ENCODE results near the gene LRFN2. TPM values are rescaled to one million over a fixed set of nuclear protein-coding genes. Genes with fewer than 3 reads are reported as not detected.

LRFN2 gene
- total and polyA plus RNA-seq, 12 donors = not detected

- peaks cover 0 to 39% (median 15%) of the 10 kb centered on the region in 7 donors for H3K27me3 ChIP-seq
- H3K9me3 ChIP-seq = peaks cover 0 to 9% (median 0%) of the 10 kb centered on the region in 11 donors
- no peak for ATAC-seq
- no peak overlapping the region for H3K4me3 ChIP-seq
- WGBS, 2 donors = 77 to 78% methylated on average over 3 of the region's 3 CpGs
- H3K27ac ChIP-seq = no peak overlapping the region
- no peak for DNase-seq
- intact Hi-C loops (cut with DNase I) = no loop called here
- no peak for TF ChIP-seq CTCF (IDR thresholded peaks at IDR 0.05)
- H3K4me1 ChIP-seq = no peaks in the 10 kb centered on the region
- H3K36me3 ChIP-seq = no peaks in the 10 kb centered on the region
Measured at GRCh38 chr6:40461643-40462042, 125.5 kb downstream of the LRFN2 start.

GRCh38 chr6:40460380-40460779, 126.8 kb downstream of the LRFN2 start:
- Histone ChIP-seq H3K9me3 (peaks cover 0 to 8% (median 0%) of the 10 kb centered on the region in 11 donors), H3K27ac (no peak overlapping the region), H3K27me3 (peaks cover 0 to 36% (median 12%) of the 10 kb centered on the region in 7 donors), H3K36me3 (no peaks in the 10 kb centered on the region), H3K4me3 (no peak overlapping the region), H3K4me1 (no peaks in the 10 kb centered on the region)
- ATAC-seq (no peak), DNase-seq (no peak)
- no peak for TF ChIP-seq CTCF (IDR thresholded peaks at IDR 0.05)
- 65 to 72% methylated on average over 1 of the region's 1 CpG for WGBS, 2 donors
- intact Hi-C loops (cut with DNase I) = no loop called here

- TF ChIP-seq CTCF (IDR thresholded peaks at IDR 0.05) = no peak
- DNase-seq = no peak
- no peaks in the 10 kb centered on the region for H3K36me3 ChIP-seq
- WGBS, 2 donors = 82 to 85% methylated on average over 1 of the region's 1 CpG
- H3K4me1 ChIP-seq = no peaks in the 10 kb centered on the region
- no peak for ATAC-seq
- H3K27ac ChIP-seq = no peak overlapping the region
- peaks cover 0 to 54% (median 22%) of the 10 kb centered on the region in 7 donors for H3K27me3 ChIP-seq
- intact Hi-C loops (cut with DNase I) = no loop called here
- H3K9me3 ChIP-seq = no peaks in the 10 kb centered on the region
- H3K4me3 ChIP-seq = no peak overlapping the region
Measured at GRCh38 chr6:40457261-40457660, 129.9 kb downstream of the LRFN2 start.

GRCh38 chr6:40456390-40457013, 130.7 kb downstream of the LRFN2 start:
- intact Hi-C loops (cut with DNase I) = no loop called here
- no peak for ATAC-seq

More at GRCh38 chr6:40456390-40457013, 130.7 kb downstream of the LRFN2 start:
- no peak for TF ChIP-seq CTCF (IDR thresholded peaks at IDR 0.05)
- DNase-seq = no peak
- Histone ChIP-seq H3K36me3 (no peaks in the 10 kb centered on the region), H3K27me3 (peaks cover 0 to 54% (median 22%) of the 10 kb centered on the region in 7 donors), H3K4me1 (no peaks in the 10 kb centered on the region), H3K27ac (no peak overlapping the region), H3K4me3 (no peak overlapping the region), H3K9me3 (no peaks in the 10 kb centered on the region)
- 80 to 85% methylated on average over 5 of the region's 5 CpGs for WGBS, 2 donors

Measured in heart right ventricle (tissue), 16 donors.